22Rv1 (cell line): ENCODE results near the gene SORL1.

Experiments used
- CTCF ChIP-seq: fragments of 450-650 bp; IDR thresholded peaks from 2 replicates; pipeline ENCODE4 v1.5.1; 2017; ENCODE audit warnings: mild to moderate bottlenecking
- ZFX ChIP-seq: fragments of 450-650 bp; IDR thresholded peaks from 2 replicates; pipeline ENCODE4 v1.6.1; 2017; ENCODE audit warnings: antibody characterized with exemption, borderline replicate concordance

GRCh38 chr11:121606354-121606753 is 154.2 kb downstream of the SORL1 start:
- no peak for TF ChIP-seq CTCF
- TF ChIP-seq ZFX = no peak
